ENCODE data around the gene KCNJ15. TPM values are rescaled to one million over a fixed set of nuclear protein-coding genes. Genes with fewer than 3 reads are reported as not detected.

The KCNJ15 gene
- total RNA-seq, 1 donor: under 0.01 TPM

DNA sequence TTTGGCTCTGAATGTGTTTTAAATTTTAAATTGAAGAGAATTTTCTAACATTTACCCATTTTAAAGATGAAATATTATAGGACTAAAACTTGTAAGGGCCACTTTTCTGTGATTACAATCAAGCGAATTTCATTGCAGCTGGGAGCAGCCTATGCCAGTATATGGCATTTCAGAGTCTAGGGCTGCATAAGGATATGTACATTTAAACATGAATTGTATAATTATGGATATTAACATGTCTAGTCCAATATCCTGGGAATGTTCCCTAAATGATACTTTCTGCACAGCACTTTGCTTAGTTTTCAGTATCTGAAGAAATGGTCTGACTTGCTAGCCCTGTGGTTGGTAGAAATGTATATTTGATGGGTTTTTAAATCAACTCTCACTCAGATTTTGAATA is 8.4 kb downstream of the KCNJ15 start:
- DNase-seq (ENCODE audit: low read depth): no peak
- TF ChIP-seq, protein P1, sequence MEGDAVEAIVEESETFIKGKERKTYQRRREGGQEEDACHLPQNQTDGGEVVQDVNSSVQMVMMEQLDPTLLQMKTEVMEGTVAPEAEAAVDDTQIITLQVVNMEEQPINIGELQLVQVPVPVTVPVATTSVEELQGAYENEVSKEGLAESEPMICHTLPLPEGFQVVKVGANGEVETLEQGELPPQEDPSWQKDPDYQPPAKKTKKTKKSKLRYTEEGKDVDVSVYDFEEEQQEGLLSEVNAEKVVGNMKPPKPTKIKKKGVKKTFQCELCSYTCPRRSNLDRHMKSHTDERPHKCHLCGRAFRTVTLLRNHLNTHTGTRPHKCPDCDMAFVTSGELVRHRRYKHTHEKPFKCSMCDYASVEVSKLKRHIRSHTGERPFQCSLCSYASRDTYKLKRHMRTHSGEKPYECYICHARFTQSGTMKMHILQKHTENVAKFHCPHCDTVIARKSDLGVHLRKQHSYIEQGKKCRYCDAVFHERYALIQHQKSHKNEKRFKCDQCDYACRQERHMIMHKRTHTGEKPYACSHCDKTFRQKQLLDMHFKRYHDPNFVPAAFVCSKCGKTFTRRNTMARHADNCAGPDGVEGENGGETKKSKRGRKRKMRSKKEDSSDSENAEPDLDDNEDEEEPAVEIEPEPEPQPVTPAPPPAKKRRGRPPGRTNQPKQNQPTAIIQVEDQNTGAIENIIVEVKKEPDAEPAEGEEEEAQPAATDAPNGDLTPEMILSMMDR (IDR thresholded peaks at IDR 0.05; ENCODE audit: insufficient read depth, low read depth, low read length): no peak
- no peak overlapping the region for H3K4me3 ChIP-seq (ENCODE audit: low read depth, low read length)

DNA sequence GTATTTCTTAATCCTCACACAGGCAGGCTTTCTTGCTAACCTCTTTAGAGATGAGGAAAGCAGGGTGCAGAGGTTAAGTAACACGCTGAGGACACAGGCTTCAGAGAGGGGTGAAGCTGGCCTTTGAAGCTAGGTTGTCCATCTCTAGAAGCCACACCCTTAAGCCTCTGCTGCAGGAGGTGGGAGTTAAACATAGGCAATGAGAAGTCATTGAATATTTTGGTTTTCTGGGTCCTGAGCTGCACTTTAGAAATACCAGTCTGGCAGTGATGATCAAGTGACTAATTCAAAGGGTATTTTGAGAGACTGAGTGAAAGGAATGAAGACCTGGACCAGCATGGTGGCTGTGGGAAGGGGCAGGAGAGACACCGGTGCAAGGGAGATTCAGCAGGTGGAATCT is 9.9 kb downstream of the KCNJ15 start:
- peak; percentile 82 for DNase-seq (ENCODE audit: low read depth)
- TF ChIP-seq, protein P1 (IDR thresholded peaks at IDR 0.05; ENCODE audit: insufficient read depth, low read depth, low read length): no peak
- no peak overlapping the region for H3K4me3 ChIP-seq (ENCODE audit: low read depth, low read length)

DNA sequence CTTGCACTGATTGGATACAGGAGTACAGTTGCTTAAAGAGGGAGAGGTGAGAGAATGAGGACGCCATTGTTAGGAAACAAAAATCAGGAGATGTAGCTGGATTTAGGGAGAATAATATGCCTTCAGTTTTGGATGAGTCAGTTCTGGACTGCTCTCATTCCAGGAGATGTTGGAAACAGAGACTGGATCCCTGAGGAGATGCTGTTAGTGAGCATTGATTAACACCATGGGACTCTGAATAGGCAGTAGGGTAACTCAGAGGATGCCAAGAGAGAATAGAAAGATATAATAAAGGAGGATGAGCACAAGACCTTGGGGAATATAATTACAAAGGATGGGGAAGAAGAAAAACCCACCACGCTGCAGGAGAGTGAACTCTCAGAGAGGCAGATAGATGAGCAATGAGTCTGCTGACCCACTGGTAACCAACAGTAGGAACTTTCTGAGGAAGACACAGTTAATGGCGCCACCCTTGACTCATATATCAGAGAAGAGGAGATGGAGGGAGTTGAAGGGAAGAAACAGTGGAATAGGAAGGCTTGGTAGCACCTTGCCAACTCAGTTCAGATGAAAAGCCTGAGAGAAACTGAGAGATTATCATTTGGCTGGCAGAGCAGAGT is 10.5 kb downstream of the KCNJ15 start:
- DNase-seq (ENCODE audit: low read depth): no peak
- H3K4me3 ChIP-seq (ENCODE audit: low read depth, low read length): no peak overlapping the region
- TF ChIP-seq, protein P1 (IDR thresholded peaks at IDR 0.05; ENCODE audit: insufficient read depth, low read depth, low read length): no peak

DNA sequence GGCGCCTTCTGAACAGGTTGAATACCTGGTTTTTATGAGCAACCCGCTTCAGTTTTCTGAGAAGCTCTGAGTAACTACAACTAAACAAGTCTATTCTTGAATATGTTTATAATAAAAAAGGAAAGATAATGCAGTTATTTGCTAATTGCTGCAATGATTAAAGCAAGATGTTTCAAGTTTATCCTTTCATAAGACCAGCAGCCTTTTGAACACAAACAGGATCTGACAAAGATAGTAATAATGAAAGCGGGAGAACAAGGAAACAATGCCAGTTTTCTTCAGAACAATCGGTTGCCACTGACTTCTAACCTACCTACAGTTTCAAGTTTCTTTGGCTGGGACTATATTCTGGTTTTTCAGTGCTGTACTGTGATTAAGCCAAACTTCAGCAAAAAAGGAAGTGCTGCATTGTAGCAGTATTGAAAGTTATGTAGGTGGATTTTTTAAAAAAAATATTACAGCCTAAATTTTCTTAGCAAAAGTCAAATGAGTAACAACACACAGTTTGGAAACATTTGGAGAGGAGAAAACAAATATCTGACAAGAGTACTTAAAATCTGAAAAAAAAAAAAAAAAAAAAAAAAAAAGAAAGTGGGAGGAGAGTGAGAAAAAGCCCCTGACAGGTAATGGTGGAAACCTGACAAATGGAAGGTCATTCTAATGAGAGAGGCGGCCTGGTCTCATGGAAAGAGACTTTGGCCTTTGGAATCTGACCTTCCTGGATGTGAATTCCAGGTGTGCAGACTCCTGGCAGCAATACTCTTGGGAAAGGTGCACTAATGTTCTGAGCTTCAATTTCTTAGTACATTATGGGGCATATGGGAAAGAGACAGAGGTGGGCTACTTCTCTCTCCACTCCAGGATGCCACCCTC is 11.4 kb downstream of the KCNJ15 start:
- no peak overlapping the region for H3K4me3 ChIP-seq (ENCODE audit: low read depth, low read length)
- TF ChIP-seq, protein P1 (IDR thresholded peaks at IDR 0.05; ENCODE audit: insufficient read depth, low read depth, low read length): no peak
- peak; percentile 67 for DNase-seq (ENCODE audit: low read depth)

DNA sequence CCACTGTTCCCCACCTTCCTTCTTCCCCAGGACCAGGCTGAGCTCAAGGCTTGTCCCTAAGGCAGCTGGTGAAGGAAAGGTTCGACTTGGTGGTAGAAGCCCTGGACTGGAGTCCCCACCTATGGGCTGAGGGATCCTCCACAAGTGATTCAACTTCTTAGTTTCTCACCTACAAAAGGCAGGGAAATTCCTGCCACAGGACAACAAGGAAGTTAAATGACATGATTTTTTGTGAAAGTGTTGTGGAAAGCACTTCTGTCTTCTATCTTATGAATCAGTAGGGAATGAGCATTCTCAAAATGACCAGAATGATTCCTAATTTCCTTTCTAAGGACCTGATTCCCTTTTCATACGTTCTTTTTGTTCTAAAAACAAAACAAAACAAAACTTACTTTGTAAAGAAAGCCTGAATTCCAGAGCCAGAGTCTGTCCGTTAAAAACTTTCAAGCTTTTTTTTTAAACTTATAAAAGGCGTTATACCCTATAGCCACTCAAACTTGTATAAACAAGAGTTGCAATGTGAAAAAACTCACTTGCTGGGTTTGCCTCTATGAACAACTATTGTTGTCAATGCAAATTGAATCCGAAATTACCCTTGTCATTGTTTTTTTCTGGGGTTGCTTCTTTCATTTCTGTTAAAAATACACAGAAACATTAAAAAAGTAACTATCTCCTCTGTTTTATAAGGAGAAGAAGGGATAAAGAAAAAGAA is 12.2 kb downstream of the KCNJ15 start:
- no peak overlapping the region for H3K4me3 ChIP-seq (ENCODE audit: low read depth, low read length)
- TF ChIP-seq, protein P1 (IDR thresholded peaks at IDR 0.05; ENCODE audit: insufficient read depth, low read depth, low read length): no peak
- DNase-seq (ENCODE audit: low read depth): no peak

DNA sequence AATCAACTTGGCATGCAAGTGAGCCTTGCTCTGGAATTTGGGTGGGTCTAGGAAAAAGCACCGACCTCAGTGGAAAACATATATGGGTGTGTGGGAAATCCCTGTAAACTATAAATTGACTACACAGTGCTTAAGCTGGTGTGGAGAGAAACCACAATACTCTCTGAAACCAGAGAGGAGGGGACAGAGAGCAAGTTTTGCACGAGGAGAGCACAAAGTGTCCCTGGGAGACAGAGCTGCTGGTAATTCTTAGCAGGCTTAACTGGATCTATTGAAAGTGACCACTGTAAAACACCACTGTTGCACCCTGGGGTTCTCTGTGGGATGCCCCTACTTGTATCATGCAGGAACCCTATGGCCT is 12.8 kb downstream of the KCNJ15 start:
- no peak overlapping the region for H3K4me3 ChIP-seq (ENCODE audit: low read depth, low read length)
- peak; percentile 82 for DNase-seq (ENCODE audit: low read depth)
- TF ChIP-seq, protein P1 (IDR thresholded peaks at IDR 0.05; ENCODE audit: insufficient read depth, low read depth, low read length): peak; percentile 9

Measured in fibroblast of villous mesenchyme (primary cell).